22Rv1 (cell line): Measurements from ENCODE around the gene USP28.

ENCODE experiments used
- H3K27ac ChIP-seq: fragments of 450-650 bp; 2 replicates; pipeline ENCODE4 v1.5.1; 2017
- CTCF ChIP-seq: fragments of 450-650 bp; IDR thresholded peaks from 2 replicates; pipeline ENCODE4 v1.5.1; 2017; ENCODE audit warnings: mild to moderate bottlenecking
- ZFX ChIP-seq: fragments of 450-650 bp; IDR thresholded peaks from 2 replicates; pipeline ENCODE4 v1.6.1; 2017; ENCODE audit warnings: antibody characterized with exemption, borderline replicate concordance

USP28 gene

GRCh38 chr11:113906038-113906437, 30.7 kb upstream of the USP28 start:
- TF ChIP-seq CTCF = peak; percentile 82
- TF ChIP-seq ZFX = no peak
- peak overlapping the region; percentile 64 for H3K27ac ChIP-seq

GRCh38 chr11:113904379-113905101, 29.2 kb upstream of the USP28 start, which contains the start of gene HTR3B:
HTR3B (plus strand) TSS chr11:113904796; CDS start chr11:113904934, 138 bp downstream.
- TF ChIP-seq ZFX (no peak), CTCF (no peak)
- H3K27ac ChIP-seq = no peak within 1 kb of the TSS

- no peak for TF ChIP-seq ZFX
- no peak for TF ChIP-seq CTCF
- no peak overlapping the region for H3K27ac ChIP-seq
Measured at GRCh38 chr11:113901141-113901540, 25.8 kb upstream of the USP28 start.

GRCh38 chr11:113896156-113896879, 20.9 kb upstream of the USP28 start:
- H3K27ac ChIP-seq = peak overlapping the region; percentile 68
- TF ChIP-seq ZFX (no peak), CTCF (peak; percentile 89)

GRCh38 chr11:113895367-113896155, 20.2 kb upstream of the USP28 start:
- H3K27ac ChIP-seq = peak overlapping the region; percentile 68
- TF ChIP-seq ZFX = no peak
- no peak for TF ChIP-seq CTCF

- no peak for TF ChIP-seq ZFX
- TF ChIP-seq CTCF = no peak
- peak overlapping the region; percentile 68; the same call in 1 of the 2 replicates for H3K27ac ChIP-seq
Measured at GRCh38 chr11:113894421-113894996, 19.1 kb upstream of the USP28 start.
